GM12878 (cell line): ENCODE data around the gene CAMKMT. TPM values are rescaled to one million over a fixed set of nuclear protein-coding genes. Genes with fewer than 3 reads are reported as not detected.

ENCODE experiments used
- ATAC-seq: fragments of 200-7000 bp; cut with Tn5 transposase; 3 replicates; pipeline ENCODE4 v1.9.1; 2020; ENCODE audit warnings: mild to moderate bottlenecking, moderate library complexity
- BruUV-seq: library from RNA; stranded (reverse); fragments of 400-500 nt; replicated peaks from 2 replicates; lab custom pipeline; 2021; lab: Mats Ljungman, UMichigan
- CTCF ChIA-PET: fragments of 300-600 bp; sonication (Branson Sonifier 250); formaldehyde crosslinking; extraction: SDS; loops from one replicate; lab custom pipeline; 2021; ENCODE audit warnings: inconsistent platforms; lab: Yijun Ruan, JAX
- POLR2A ChIA-PET: fragments of 350-600 bp; formaldehyde crosslinking; extraction: SDS; loops from one replicate; lab custom pipeline; 2021; ENCODE audit warnings: inconsistent platforms; lab: Charles Lee
- RAD21 ChIA-PET: fragments of 300-600 bp; sonication (Branson Sonifier 250); formaldehyde crosslinking; loops from one replicate; lab custom pipeline; 2023; ENCODE audit warnings: antibody characterized with exemption; ENCODE audit not compliant: unreplicated experiment; lab: Charles Lee
- SMC1A ChIA-PET: fragments of 300-600 bp; sonication (Branson Sonifier 250); formaldehyde crosslinking; loops from one replicate; lab custom pipeline; 2023; ENCODE audit not compliant: unreplicated experiment, uncharacterized antibody; lab: Charles Lee
- DNase-seq: peaks from one replicate; pipeline ENCODE4 v3.0.0-alpha.2; 2011; ENCODE audit warnings: low read depth, low spot score
- FAIRE-seq: peaks from 3 replicates; lab custom pipeline; 2011; peaks lifted over from hg19 to GRCh38; lab: Jason Lieb, UNC
- H2AFZ ChIP-seq: 2 replicates; pipeline ENCODE4 v1.6.0; 2011; ENCODE audit warnings: low read depth, low read length, control low read depth; ENCODE audit not compliant: control insufficient read depth
- H3K27ac ChIP-seq: 2 replicates; pipeline ENCODE4 v1.5.1; 2011; ENCODE audit warnings: control low read depth; ENCODE audit not compliant: control insufficient read depth, insufficient read depth
- H3K27me3 ChIP-seq, 2 experiments: replicated peaks in 1 of 2; 2 replicates each; pipeline versions ENCODE4 v1.6.0 to v1.6.1; 2011; ENCODE audit warnings: low read length in 1 of 2; ENCODE audit not compliant: control insufficient read depth in 2 of 2, insufficient read depth in 2 of 2
- H3K36me3 ChIP-seq, 2 experiments: 2 replicates each; pipeline ENCODE4 v1.5.1; 2011; ENCODE audit warnings: low read length in 1 of 2; ENCODE audit not compliant: control insufficient read depth in 2 of 2, insufficient read depth in 2 of 2
- H3K4me1 ChIP-seq: 2 replicates; pipeline ENCODE4 v1.6.1; 2011; ENCODE audit warnings: mild to moderate bottlenecking, low read length, moderate library complexity, mixed read lengths; ENCODE audit not compliant: control insufficient read depth, insufficient read depth
- H3K4me2 ChIP-seq: 2 replicates; pipeline ENCODE4 v1.6.0; 2011; ENCODE audit warnings: control low read depth; ENCODE audit not compliant: control insufficient read depth, insufficient read depth
- H3K4me3 ChIP-seq: fragments of 200-600 bp; sonication (generic); 2 replicates; pipeline ENCODE4 v1.5.1; 2016
- H3K79me2 ChIP-seq: 2 replicates; pipeline ENCODE4 v1.6.0; 2011; ENCODE audit warnings: low read length; ENCODE audit not compliant: control insufficient read depth, insufficient read depth
- H3K9ac ChIP-seq: 2 replicates; pipeline ENCODE4 v1.8.0; 2011; ENCODE audit warnings: low read length, control low read depth, mixed read lengths; ENCODE audit not compliant: control insufficient read depth, insufficient read depth
- H3K9me3 ChIP-seq: replicated peaks from 3 replicates; pipeline ENCODE4 v1.5.1; 2011; ENCODE audit warnings: mild to moderate bottlenecking, low read length; ENCODE audit not compliant: control insufficient read depth, insufficient read depth
- H4K20me1 ChIP-seq: 2 replicates; pipeline ENCODE4 v1.6.0; 2011; ENCODE audit not compliant: control insufficient read depth, insufficient read depth
- BCL11A ChIP-seq: IDR thresholded peaks from 2 replicates; pipeline ENCODE4 v1.6.1; 2011; ENCODE audit warnings: low read depth, low read length
- BCLAF1 ChIP-seq: fragments of 450-650 bp; IDR thresholded peaks from 2 replicates; pipeline ENCODE4 v1.6.1; 2017; ENCODE audit warnings: antibody characterized with exemption, mild to moderate bottlenecking, moderate library complexity
- CEBPZ ChIP-seq: fragments of 150-350 bp; IDR thresholded peaks from 2 replicates; pipeline ENCODE4 v1.6.1; 2016; ENCODE audit warnings: low read depth, low read length
- CREM ChIP-seq: IDR thresholded peaks from 2 replicates; pipeline ENCODE4 v1.6.1; 2014; ENCODE audit warnings: antibody characterized with exemption, low read depth
- FOXK2 ChIP-seq: fragments of 450-650 bp; IDR thresholded peaks from 2 replicates; pipeline ENCODE4 v1.6.1; 2017; ENCODE audit warnings: mild to moderate bottlenecking, moderate library complexity
- MEF2A ChIP-seq: IDR thresholded peaks from 2 replicates; pipeline ENCODE4 v1.6.1; 2011; ENCODE audit warnings: low read depth, mild to moderate bottlenecking, low read length, moderate library complexity; ENCODE audit not compliant: insufficient read depth
- MTA2 ChIP-seq: fragments of 450-650 bp; IDR thresholded peaks from 2 replicates; pipeline ENCODE4 v1.6.1; 2016; ENCODE audit warnings: low read depth, mild to moderate bottlenecking, moderate library complexity
- NBN ChIP-seq: fragments of 450-650 bp; IDR thresholded peaks from 2 replicates; pipeline ENCODE4 v1.6.1; 2016
- PKNOX1 ChIP-seq: fragments of 450-650 bp; IDR thresholded peaks from 2 replicates; pipeline ENCODE4 v1.6.1; 2016; ENCODE audit warnings: mild to moderate bottlenecking
- TBL1XR1 ChIP-seq: IDR thresholded peaks from 2 replicates; pipeline ENCODE4 v1.6.1; 2012; ENCODE audit warnings: low read depth, low read length, improper control_type of control experiment
- ZBTB11 ChIP-seq: fragments of 450-650 bp; formaldehyde crosslinking; IDR thresholded peaks from 2 replicates; pipeline ENCODE4 v1.5.0; 2022; ENCODE audit warnings: mild to moderate bottlenecking, missing genetic modification characterization
- ZBTB33 ChIP-seq: fragments of 450-650 bp; IDR thresholded peaks from 2 replicates; pipeline ENCODE4 v1.6.1; 2017; ENCODE audit warnings: mild to moderate bottlenecking
- in situ Hi-C: fragments of 300-500 bp; cut with MboI; formaldehyde crosslinking; loops from 9 replicates; pipeline ENCODE4 v1.14.3; 2018; ENCODE audit warnings: mixed read lengths
- intact Hi-C: fragments of 100-400 bp; cut with micrococcal nuclease; formaldehyde crosslinking; loops from one replicate; pipeline ENCODE4 v1.14.2; 2022; ENCODE audit not compliant: unreplicated experiment
- polyA plus RNA-seq, 11 experiments: library from polyadenylated mRNA; depleted of rRNA in 4 of 11; unstranded in 6 of 11; stranded (reverse) in 5 of 11; fragments of >200 nt; fragmentation: Nextera tagmentation in 4 of 11; fragmentation: Illumina TruSeq in 1 of 11; extraction: Ambion mirVana in 4 of 11; extraction: Trizol in 1 of 11; gene quantifications; 1 replicate in 1 of 11; 2 replicates in 10 of 11; pipeline versions ENCODE4 v1.2.1 to v1.2.3, GENCODE V29; 2011 to 2016; ENCODE audit warnings: inconsistent platforms in 2 of 11, missing spikeins in 2 of 11, low read depth in 1 of 11
- total RNA-seq, 4 experiments: library from RNA; depleted of rRNA in 3 of 4; stranded (reverse); fragments of >200 nt in 3 of 4; fragmentation: Illumina TruSeq in 1 of 4; extraction: Trizol in 1 of 4; gene quantifications; 2 replicates each; pipeline versions ENCODE4 v1.2.1 to v1.2.3, GENCODE V29; 2013 to 2021

Gene CAMKMT
- total and polyA plus RNA-seq, 10 of the 15 experiments (the other 5 are each of a cell fraction or from before 2014, with no cell fraction given), result 2.7 to 16.0 (median 11.8) TPM

- CTCF ChIA-PET, result interaction anchor here (1.2 kb wide), 1 partner anchor 10 kb away, joined by 3 read pairs; no protein-coding TSS in a partner anchor
- POLR2A ChIA-PET, result no interaction called here
- no peak overlapping the region for H3K9ac ChIP-seq
Measured at GRCh38 chr2:44522846-44523245, 161.1 kb downstream of the CAMKMT start.

More at GRCh38 chr2:44522846-44523245, 161.1 kb downstream of the CAMKMT start:
- H3K36me3 ChIP-seq, result no peaks in the 10 kb centered on the region
- RAD21 ChIA-PET, result no interaction called here
- no peak overlapping the region for H3K27ac ChIP-seq
- H3K9me3 ChIP-seq, result peaks cover 2% of the 10 kb centered on the region; the same call in 2 of the 3 replicates
- BruUV-seq, result no TSS peak
- no peaks in the 10 kb centered on the region for H3K4me1 ChIP-seq
- in situ Hi-C loops (no loop called here), intact Hi-C loops (no loop called here)
- TF ChIP-seq CEBPZ (no peak), FOXK2 (no peak), BCLAF1 (no peak), BCL11A (no peak), NBN (no peak), CREM (no peak), ZBTB33 (no peak), MEF2A (no peak), ZBTB11 (CRISPR knock-in tag) (no peak), PKNOX1 (no peak), MTA2 (no peak), TBL1XR1 (no peak)
- H3K4me3 ChIP-seq, result no peak overlapping the region
- no peak overlapping the region for H3K4me2 ChIP-seq
- no peak overlapping the region for H2AFZ ChIP-seq
- H3K27me3 ChIP-seq, result no peaks in the 10 kb centered on the region
- ATAC-seq (no peak), FAIRE-seq (no peak), DNase-seq (no peak)
- no peaks in the 10 kb centered on the region for H4K20me1 ChIP-seq
- SMC1A ChIA-PET, result interaction anchor here (0.5 kb wide), 1 partner anchor 56 kb away, joined by 3 read pairs; no protein-coding TSS in a partner anchor
- no peaks in the 10 kb centered on the region for H3K79me2 ChIP-seq
